ENCODE data around the gene BMPR1B. TPM values are rescaled to one million over a fixed set of nuclear protein-coding genes. Genes with fewer than 3 reads are reported as not detected.

BMPR1B gene
- total and polyA plus RNA-seq, 2 of the 8 experiments (the other 6 are each of a cell fraction or from before 2014, with no cell fraction given), result 0.14 to 1.1 TPM

GRCh38 chr4:95093936-95094929 is 336.5 kb downstream of the BMPR1B start (continued):
- no peak for TF ChIP-seq RAD21 (IDR thresholded peaks at IDR 0.05 in 1 of 2, conservative IDR thresholded peaks at IDR 0.05 in 1 of 2; ENCODE audit: low read depth in 2 of 2, low read length in 2 of 2)
- no peak for TF ChIP-seq YY1 (IDR thresholded peaks at IDR 0.05; ENCODE audit: low read depth, low read length)
- TF ChIP-seq KDM1A (IDR thresholded peaks at IDR 0.05; ENCODE audit: borderline replicate concordance, low read length), result no peak

Measured in H1 (cell line).